ENCODE data around the gene RUFY4. TPM values are rescaled to one million over a fixed set of nuclear protein-coding genes. Genes with fewer than 3 reads are reported as not detected.

Gene RUFY4
- polyA plus RNA-seq, 6 donors from 2014 or later = not detected

DNA sequence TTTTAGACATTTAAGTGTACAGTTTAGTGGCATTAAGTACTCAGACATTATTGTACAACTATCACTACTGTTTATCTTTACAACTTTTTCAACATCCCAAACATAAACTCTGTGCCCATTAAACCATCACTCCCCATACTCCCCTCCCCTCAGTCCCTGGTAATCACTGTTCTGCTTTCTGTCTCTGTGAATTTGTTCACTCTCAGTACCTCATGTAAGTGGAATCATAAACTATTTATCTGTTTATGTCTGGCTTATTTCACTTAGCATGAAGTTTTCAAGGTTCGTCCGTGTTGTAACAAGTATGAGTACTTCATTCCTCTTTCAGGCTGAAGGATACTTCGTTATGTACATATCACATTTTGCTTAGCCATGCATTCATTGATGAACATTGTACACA lies 9.8 kb upstream of the RUFY4 start:
- no peaks in the 10 kb centered on the region for H3K9me3 Mint-ChIP-seq
- peaks cover 7 to 12% (median 11%) of the 10 kb centered on the region in 3 donors for H3K4me1 Mint-ChIP-seq
- no peak overlapping the region for H3K4me3 Mint-ChIP-seq

DNA sequence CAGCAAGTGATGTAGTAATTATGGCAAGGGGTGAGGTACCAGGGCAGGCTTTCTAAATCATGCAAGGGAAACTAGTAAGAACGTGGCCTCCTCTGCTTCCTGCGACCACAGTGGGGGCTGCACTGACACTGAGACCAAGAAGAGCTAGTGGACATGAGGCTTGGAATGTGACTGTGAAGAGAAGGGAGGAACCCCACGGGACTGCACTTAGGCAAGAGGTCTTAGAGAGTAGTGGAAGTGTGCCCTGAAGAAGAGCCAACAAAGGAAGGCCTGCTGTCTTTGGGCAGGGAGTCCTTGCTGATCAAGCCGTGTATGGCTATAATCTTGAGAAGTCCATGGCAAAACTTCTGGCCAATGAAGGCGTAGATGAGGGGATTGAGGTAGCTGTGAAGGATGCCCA lies 8.9 kb upstream of the RUFY4 start:
- Mint-ChIP-seq H3K9me3 (no peaks in the 10 kb centered on the region), H3K36me3 (no peaks in the 10 kb centered on the region), H3K27ac (peak overlapping the region in 1 of 6 donors; percentile 4), H3K4me3 (peak overlapping the region in 1 of 8 donors; percentile 53), H3K4me1 (peaks cover 7 to 12% (median 11%) of the 10 kb centered on the region in 3 donors), H3K27me3 (peaks cover 7 to 48% (median 48%) of the 10 kb centered on the region in 3 donors)
- ATAC-seq (ENCODE audit: low read depth in 2 of 2) (no peak), DNase-seq (no peak)

More for the DNA sequence above, 9.8 kb upstream of the RUFY4 start:
- no peak for DNase-seq
- H3K27me3 Mint-ChIP-seq = peaks cover 7 to 48% (median 48%) of the 10 kb centered on the region in 3 donors
- no peaks in the 10 kb centered on the region for H3K36me3 Mint-ChIP-seq
- H3K27ac Mint-ChIP-seq = no peak overlapping the region
- no peak for ATAC-seq (ENCODE audit: low read depth in 2 of 2)

DNA sequence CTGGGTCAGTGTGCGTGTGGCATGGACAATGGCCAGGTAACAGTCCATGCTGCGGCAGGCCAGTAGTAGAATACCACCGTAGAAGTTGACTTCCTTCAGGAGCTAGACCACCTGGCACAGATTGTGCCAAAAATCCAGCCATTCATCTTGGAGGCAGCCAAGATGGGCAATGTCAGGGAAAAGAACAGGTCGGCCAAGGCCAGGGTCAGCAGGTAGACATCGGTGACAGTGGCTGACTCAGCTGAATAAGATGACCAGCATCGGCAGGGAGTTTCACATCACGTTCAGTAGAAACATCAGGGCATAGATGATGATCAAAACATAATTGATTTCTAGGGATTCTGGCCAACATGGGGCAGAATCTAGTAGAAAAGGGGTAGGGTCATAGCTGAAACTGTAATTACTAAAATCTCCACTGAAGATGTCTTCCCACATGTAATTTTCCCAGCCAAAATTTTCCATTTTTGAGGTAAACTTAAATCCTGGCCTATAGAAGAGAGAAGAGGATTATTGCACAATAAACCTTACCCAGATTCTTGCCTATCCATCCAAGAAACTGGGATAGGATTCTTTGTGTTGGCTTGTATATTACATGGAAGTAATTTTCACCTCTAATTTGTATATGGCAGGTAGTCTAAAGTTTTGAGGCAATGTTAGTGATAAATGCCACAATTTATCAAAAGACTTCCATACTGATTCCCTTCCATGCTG lies 7.9 kb upstream of the RUFY4 start:
- DNase-seq (no peak), ATAC-seq (ENCODE audit: low read depth in 2 of 2) (no peak)
- Mint-ChIP-seq H3K9me3 (no peaks in the 10 kb centered on the region), H3K36me3 (no peaks in the 10 kb centered on the region), H3K4me1 (peaks cover 7 to 12% (median 11%) of the 10 kb centered on the region in 3 donors), H3K4me3 (no peak overlapping the region), H3K27ac (no peak overlapping the region), H3K27me3 (peaks cover 7 to 44% (median 39%) of the 10 kb centered on the region in 3 donors)

DNA sequence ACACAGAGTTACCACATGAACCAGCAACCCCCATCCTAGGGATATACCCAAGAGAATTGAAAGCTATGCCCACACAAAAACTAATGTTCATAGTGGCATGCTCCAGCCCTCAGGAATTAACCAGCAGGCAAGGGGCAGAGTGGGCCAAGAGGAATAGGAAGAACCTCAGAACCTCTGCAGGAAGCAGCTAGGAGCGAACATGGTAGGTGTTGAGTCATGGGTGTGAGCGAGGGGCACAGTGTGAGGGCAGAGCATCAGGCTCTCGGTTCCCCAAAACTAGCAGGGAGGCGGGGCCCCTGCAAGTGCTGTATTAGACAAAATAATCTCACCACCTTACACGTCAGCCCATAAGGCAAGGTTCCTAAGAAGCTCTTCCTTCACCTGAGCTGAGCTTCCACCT lies 5.6 kb upstream of the RUFY4 start:
- ATAC-seq (ENCODE audit: low read depth in 2 of 2) = peak; percentile 94 to 95
- peaks cover 11 to 20% (median 14%) of the 10 kb centered on the region in 3 donors for H3K4me1 Mint-ChIP-seq
- peaks cover 15 to 45% (median 44%) of the 10 kb centered on the region in 3 donors for H3K27me3 Mint-ChIP-seq
- H3K36me3 Mint-ChIP-seq = no peaks in the 10 kb centered on the region
- H3K27ac Mint-ChIP-seq = peak overlapping the region in 2 of 6 donors; percentile 9 to 74
- H3K4me3 Mint-ChIP-seq = no peak overlapping the region
- peak; percentile 17 for DNase-seq
- peaks cover 0 to 2% (median 0%) of the 10 kb centered on the region in 7 donors for H3K9me3 Mint-ChIP-seq

DNA sequence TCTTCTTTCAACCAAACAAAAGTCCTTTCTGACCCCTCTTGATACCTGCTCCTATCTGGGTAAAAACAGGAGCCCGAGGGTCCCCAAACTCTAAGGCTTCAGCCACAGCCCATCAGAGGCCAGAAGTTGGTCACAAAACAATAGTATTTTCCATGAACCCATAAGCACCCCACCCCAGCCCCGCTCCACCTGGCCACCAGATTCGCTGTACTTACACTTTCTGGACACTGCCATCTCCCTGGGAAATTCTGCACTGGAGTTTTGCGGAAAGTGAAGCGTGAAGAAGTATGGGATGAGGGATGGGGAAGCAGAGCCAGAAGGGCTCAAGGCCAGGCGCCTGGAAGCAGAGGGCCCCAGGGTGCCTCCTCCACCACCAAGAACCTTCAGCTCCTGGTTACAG lies 5.2 kb upstream of the RUFY4 start:
- H3K9me3 Mint-ChIP-seq = peaks cover 0 to 2% (median 0%) of the 10 kb centered on the region in 7 donors
- H3K27ac Mint-ChIP-seq = peak overlapping the region in 1 of 6 donors; percentile 9
- peaks cover 15 to 24% (median 18%) of the 10 kb centered on the region in 3 donors for H3K4me1 Mint-ChIP-seq
- H3K36me3 Mint-ChIP-seq = no peaks in the 10 kb centered on the region
- peak overlapping the region in 1 of 8 donors; percentile 29 for H3K4me3 Mint-ChIP-seq
- DNase-seq (no peak), ATAC-seq (ENCODE audit: low read depth in 2 of 2) (no peak)
- peaks cover 17 to 44% (median 43%) of the 10 kb centered on the region in 3 donors for H3K27me3 Mint-ChIP-seq

DNA sequence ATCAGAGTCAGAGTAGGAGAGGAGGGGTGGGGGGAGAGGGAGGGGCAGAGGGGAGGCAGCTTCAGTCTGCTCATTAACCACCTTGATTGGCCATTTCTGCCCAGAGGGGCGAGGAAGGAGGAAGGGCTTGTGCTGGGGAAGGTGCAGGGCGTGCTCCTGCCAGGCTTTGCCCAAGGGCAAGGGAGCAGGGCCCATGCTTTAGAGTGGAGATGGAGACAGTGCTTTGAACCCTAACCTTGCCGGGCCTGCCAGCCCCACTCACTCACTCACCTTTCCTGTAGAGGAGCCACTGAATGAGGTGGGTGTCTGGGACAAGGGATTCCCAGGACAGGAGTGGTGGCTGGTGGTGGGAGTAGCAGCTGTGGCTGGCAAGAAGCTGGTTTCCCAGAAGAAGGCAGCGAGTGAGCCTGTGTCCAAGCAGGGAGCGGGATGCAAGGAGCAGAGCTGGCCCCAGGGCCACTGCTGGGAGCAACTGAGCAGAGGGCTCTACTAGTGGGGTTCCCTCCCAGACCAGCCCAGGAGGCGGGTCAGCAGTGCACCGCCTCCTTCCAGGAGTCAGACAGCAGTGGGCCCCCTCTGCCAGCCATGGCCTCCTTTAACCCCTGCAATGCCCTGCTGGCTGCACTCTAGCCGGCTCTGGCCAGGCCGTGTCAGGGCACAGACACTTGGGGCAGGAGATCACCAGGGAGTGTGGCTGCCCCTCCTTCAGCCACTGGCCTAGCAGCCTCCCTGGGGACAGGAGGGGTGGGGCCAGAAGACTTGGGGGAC lies 3.6 kb upstream of the RUFY4 start:
- Mint-ChIP-seq H3K36me3 (no peaks in the 10 kb centered on the region), H3K4me3 (no peak overlapping the region), H3K4me1 (peaks cover 19 to 26% (median 21%) of the 10 kb centered on the region in 3 donors), H3K27me3 (peaks cover 14 to 30% (median 28%) of the 10 kb centered on the region in 3 donors), H3K9me3 (peaks cover 0 to 2% (median 0%) of the 10 kb centered on the region in 7 donors), H3K27ac (peak overlapping the region in 1 of 6 donors; percentile 3)
- no peak for ATAC-seq (ENCODE audit: low read depth in 2 of 2)
- DNase-seq = no peak

DNA sequence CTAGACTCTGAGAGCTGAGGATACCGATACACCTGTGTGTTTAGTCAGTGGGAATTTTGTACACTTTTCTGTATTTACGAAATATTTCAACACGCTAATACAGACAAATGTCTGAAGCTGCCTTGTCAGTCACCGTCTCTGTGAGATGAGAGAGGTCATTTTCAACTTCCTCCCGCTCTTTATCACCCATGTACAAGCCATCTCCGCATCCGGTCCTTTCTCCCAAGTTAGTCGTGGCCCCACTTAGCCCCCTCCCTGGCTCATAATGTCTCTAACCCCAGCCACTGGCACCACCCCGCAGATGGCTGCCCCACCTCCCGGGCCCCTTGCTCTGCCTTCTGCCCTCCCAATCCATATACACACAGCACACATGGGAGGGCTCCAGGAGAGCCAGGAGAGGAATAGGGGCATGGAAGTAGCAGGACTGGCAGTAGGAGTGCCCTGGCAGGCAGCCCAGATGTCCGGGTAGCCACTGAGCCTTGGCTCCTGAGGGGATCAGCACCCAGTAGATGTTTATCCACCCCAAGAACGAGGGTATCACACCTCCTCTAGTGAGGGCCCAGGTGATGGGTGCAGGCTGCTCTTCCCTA lies 2.0 kb upstream of the RUFY4 start:
- ATAC-seq (ENCODE audit: low read depth in 2 of 2) = no peak
- DNase-seq = no peak
- no peaks in the 10 kb centered on the region for H3K36me3 Mint-ChIP-seq
- peak overlapping the region in 1 of 6 donors; percentile 61 for H3K27ac Mint-ChIP-seq
- peaks cover 0 to 2% (median 0%) of the 10 kb centered on the region in 7 donors for H3K9me3 Mint-ChIP-seq
- no peak overlapping the region for H3K4me3 Mint-ChIP-seq
- H3K4me1 Mint-ChIP-seq = peaks cover 19 to 26% (median 21%) of the 10 kb centered on the region in 3 donors
- H3K27me3 Mint-ChIP-seq = peaks cover 14 to 31% (median 22%) of the 10 kb centered on the region in 3 donors

DNA sequence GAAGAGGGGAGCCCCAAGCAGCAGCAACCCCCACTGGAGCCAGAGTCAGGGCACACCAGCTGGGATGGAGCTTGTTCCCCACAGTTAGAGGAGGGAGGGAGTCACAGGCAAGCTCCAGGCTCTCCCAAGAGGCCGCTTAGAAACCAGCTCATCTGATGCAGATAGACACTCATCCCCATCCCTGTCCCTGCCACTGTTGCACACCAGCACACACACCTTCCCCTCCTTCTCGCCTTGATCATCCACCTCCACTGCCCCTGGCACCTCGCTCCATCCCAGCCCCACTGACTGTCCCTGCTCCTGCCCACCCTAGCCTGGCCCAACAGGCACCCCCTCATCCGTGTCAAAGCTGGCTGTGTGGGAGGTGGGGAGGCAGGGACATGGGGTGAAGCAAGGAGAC lies 1.5 kb upstream of the RUFY4 start:
- peaks cover 0 to 2% (median 0%) of the 10 kb centered on the region in 7 donors for H3K9me3 Mint-ChIP-seq
- H3K4me1 Mint-ChIP-seq = peaks cover 19 to 26% (median 21%) of the 10 kb centered on the region in 3 donors
- peak overlapping the region in 1 of 8 donors; percentile 57 for H3K4me3 Mint-ChIP-seq
- H3K27me3 Mint-ChIP-seq = peaks cover 14 to 32% (median 26%) of the 10 kb centered on the region in 3 donors
- H3K36me3 Mint-ChIP-seq = no peaks in the 10 kb centered on the region
- ATAC-seq (ENCODE audit: low read depth in 2 of 2) = no peak
- DNase-seq = no peak
- peak overlapping the region in 1 of 6 donors; percentile 55 for H3K27ac Mint-ChIP-seq

DNA sequence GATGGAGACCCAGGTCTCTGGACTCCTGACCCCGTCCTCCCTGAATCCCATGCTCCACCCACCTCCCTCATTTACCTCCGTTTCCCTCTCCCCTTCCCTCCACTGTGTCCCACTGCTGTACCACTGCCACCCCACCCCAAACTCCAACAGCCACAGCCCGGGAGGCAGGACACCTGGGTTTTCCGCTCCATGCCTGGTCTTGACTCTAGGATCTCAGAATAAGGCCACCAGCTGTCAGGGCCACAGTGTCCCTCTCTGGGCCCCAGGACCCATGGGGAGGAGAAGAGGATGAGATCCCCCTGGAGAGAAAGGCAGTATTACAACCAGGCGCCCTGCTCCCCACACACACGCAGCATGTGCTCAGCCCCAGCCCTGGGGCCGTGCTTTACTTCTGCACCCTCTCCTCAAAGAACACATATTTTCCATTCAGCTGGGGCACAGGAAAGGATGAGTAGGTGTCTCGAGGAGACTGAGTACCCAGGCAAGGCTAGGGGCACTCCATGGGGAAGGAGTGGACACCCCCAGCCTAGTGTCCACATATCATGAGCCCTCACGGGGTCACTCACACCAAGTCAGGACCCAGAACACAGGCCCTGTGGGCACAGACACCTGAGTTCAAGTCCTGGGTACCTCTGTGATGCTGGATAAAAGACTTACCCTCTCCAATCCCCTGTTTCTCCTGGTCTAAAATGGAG lies 700 bp downstream of the RUFY4 start:
- H3K4me1 Mint-ChIP-seq = peaks cover 9 to 14% (median 13%) of the 10 kb centered on the region in 3 donors
- ATAC-seq (ENCODE audit: low read depth in 2 of 2) (no peak), DNase-seq (no peak)
- H3K27ac Mint-ChIP-seq = peak overlapping the region in 1 of 6 donors; percentile 44
- H3K4me3 Mint-ChIP-seq = peak overlapping the region in 3 of 8 donors; percentile 25 to 79 (median 56)
- H3K9me3 Mint-ChIP-seq = peaks cover 0 to 2% (median 0%) of the 10 kb centered on the region in 7 donors
- no peaks in the 10 kb centered on the region for H3K36me3 Mint-ChIP-seq
- peaks cover 26 to 49% (median 47%) of the 10 kb centered on the region in 3 donors for H3K27me3 Mint-ChIP-seq

DNA sequence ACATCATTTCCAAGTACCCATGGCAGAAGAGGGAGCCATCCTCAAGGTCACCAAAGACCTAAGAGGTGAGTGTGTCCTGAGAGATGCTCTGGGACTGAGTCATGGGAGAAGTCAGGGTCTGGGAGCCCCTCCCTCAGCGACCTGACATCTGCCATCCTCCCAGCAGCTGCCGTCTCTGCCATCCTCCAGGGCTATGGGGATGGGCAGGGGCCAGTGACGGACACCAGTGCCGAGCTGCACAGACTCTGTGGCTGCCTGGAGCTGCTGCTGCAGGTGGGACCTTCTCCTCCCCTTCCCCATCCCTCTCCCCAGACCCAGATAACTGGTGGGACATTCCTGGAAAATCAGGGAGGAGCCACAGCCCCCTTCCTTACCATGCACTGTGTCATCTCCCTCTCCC lies 1.5 kb downstream of the RUFY4 start:
- Mint-ChIP-seq H3K36me3 (no peaks in the 10 kb centered on the region), H3K27me3 (peaks cover 26 to 55% (median 53%) of the 10 kb centered on the region in 3 donors), H3K27ac (no peak overlapping the region), H3K4me3 (no peak overlapping the region), H3K4me1 (peaks cover 9 to 14% (median 13%) of the 10 kb centered on the region in 3 donors), H3K9me3 (peaks cover 0 to 2% (median 0%) of the 10 kb centered on the region in 7 donors)
- ATAC-seq (ENCODE audit: low read depth in 2 of 2) (no peak), DNase-seq (no peak)

DNA sequence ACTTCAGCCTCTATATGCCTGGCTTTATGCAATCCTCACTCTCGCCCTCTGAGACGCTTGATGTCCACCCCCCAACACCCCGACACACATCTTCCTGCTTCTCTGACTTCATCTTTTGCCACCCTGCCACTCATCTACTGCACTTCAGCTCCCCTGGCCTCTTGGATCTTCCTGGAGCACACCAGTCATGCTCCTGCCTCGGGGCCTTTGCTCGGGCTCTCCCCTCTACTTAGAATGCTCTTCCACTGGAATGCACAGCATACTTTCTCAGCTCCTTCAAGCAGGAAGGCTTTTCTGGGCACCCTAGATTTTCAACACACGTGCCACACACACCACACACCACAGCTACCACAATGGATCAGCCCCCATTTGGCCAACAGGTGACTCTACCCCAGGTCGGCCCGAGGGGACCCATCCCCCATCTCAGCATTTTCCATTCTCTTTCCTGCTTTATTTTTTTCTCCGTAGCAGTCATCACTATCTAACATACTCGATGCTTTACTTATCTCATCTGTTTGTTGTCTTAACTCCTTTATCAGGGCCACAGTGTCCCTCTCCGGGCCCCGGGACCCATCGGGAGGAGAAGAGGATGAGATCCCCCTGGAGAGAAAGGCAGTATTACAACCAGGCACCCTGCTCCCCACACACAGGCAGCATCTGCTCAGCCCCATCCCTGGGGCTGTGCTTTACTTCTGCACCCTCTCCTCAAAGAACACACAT lies 2.3 kb downstream of the RUFY4 start:
- H3K27ac Mint-ChIP-seq = peak overlapping the region in 2 of 6 donors; percentile 70 to 73

DNA sequence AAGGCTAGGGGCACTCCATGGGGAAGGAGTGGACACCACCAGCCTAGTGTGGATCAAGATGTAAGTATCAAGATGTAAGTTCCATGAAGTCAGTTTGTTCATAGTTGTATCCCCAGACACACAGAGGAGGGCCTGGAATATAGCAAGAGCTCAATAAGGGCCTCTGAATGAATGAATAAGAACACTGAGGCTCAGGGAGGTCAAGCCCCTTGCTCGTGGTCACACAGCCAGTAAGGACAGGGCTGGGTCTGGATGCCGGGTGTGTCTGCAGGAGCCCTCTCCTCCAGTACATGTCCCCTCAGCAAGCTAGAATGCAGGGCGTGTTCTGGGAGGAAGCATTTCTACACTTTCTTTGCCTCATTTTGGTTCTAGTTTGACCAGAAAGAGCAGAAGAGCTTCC lies 2.9 kb downstream of the RUFY4 start:
- Mint-ChIP-seq H3K4me3 (no peak overlapping the region), H3K27me3 (peaks cover 24 to 58% (median 56%) of the 10 kb centered on the region in 3 donors), H3K4me1 (peaks cover 9 to 18% (median 13%) of the 10 kb centered on the region in 3 donors), H3K36me3 (no peaks in the 10 kb centered on the region), H3K9me3 (peaks cover 0 to under 1% (median 0%) of the 10 kb centered on the region in 7 donors), H3K27ac (no peak overlapping the region)
- ATAC-seq (ENCODE audit: low read depth in 2 of 2) (no peak), DNase-seq (no peak)

More for the DNA sequence above, 2.3 kb downstream of the RUFY4 start:
- peak overlapping the region in 1 of 8 donors; percentile 79 for H3K4me3 Mint-ChIP-seq
- H3K4me1 Mint-ChIP-seq = peaks cover 9 to 14% (median 13%) of the 10 kb centered on the region in 3 donors
- DNase-seq = no peak
- H3K9me3 Mint-ChIP-seq = peaks cover 0 to 2% (median 0%) of the 10 kb centered on the region in 7 donors
- H3K27me3 Mint-ChIP-seq = peaks cover 26 to 55% (median 54%) of the 10 kb centered on the region in 3 donors
- ATAC-seq (ENCODE audit: low read depth in 2 of 2) = no peak
- no peaks in the 10 kb centered on the region for H3K36me3 Mint-ChIP-seq

Data from naive B cell (primary cell).